GM19023 (cell line): ENCODE data around the gene RECQL5.

Source experiments
- ATAC-seq: cut with Tn5 transposase; IDR thresholded peaks from one replicate; pipeline ENCODE4 v1.9.1; 2021; ENCODE audit warnings: mild to moderate bottlenecking, moderate library complexity; ENCODE audit not compliant: unreplicated experiment

Gene RECQL5

GRCh38 chr17:75666959-75667790 is at the start of gene RECQL5, which contains the start of gene SAP30BP:
Gene RECQL5 (minus strand): TSS chr17:75667154. CDS start chr17:75666557, 597 bp downstream.
Gene SAP30BP (plus strand): TSS chr17:75667338. CDS start chr17:75667373, 35 bp downstream.
- peak; percentile 76 for ATAC-seq

GRCh38 chr17:75712446-75712845 is 45.5 kb upstream of the RECQL5 start:
- no peak for ATAC-seq

DNA sequence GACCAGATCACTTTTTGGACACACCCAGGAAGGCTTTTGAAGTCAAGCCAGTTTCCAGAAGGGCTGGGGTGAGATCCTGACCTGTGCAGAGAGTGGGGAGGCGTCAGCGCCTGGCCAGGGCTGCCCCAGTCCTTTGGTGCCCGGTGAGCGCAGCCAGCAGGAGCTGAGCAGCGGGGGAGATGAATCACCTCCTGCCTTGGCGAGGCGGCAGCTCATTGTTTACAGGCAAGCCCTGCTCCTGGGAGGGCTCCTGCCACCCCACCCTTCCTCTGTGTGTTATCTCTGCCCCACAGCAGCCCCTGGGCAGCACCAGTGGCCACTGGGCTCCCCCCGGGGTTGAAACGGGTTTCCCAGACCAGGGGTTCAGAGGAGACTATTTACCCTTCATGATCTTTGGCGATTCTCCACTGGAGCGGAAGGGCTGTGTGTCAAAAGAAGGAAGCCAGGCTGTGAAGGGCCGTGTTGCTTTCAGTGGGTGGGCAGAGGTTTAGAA is 40.2 kb upstream of the RECQL5 start:
- ATAC-seq, result no peak

- ATAC-seq, result no peak
These were observed 39.2 kb upstream of the RECQL5 start for GRCh38 chr17:75706042-75706728.

DNA sequence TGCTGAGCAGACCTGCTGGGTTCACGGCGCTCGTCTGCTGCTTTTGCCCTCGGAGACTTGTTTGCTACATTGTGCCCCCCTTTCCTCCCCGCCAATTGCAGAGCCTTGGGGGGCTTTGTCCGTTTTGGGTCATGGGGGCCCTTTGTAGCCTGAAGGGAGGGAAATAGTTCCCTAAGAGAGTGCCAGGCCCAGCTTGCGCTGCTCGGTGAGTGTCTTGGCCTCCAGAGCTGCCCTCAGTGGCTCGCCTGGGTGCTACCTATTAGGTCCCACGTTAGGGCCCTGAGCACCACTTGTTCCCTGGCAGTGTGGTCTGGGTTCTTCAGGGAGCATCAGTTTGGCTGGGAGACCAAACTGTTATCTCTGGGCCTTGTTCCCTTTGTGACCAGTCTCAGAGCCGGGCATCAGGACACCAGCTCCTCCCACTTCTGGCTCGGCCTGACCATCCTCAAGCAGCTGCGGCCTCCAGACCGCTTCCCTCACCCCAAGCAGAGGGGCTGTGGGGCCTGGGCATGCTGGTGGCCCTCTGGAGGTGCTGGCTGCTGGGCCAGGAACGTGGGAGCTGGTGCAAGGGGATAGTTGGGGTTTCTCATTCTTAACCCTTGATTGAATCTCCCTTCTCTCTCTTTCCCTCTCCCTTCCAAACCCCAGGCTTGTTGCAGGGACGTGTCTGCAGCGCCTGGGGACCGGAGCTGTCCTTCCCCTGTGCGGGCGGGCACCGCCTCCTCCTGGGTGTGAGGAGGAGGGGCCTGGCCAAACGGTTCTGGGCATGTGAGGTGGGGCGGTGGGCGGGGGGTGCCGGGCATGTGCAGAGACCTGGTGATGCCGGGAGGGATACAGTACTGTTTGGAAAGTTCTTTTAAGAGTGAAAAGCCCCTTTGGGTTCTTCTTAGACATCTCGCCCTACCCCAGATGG is 38.3 kb upstream of the RECQL5 start:
- no peak for ATAC-seq

DNA sequence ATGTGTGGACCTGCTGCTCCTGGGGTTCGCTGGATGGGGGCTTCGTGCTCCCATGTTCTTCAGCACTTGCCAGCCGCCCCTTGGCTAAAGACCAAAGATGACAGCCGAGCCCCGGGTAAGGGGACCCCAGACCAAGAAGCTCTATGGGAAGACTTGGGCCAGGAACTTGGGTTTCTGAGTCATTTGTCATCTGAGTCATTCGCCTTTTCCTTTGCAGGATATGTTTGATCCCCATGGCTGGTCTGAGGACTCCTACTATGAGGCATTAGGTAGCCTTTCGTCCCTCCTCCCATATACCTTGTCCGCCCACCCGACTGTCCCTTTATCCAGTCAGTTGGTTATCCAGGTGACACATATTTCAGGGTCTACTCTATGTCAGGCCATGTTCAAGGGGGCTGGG is 36.6 kb upstream of the RECQL5 start:
- ATAC-seq, result no peak

DNA sequence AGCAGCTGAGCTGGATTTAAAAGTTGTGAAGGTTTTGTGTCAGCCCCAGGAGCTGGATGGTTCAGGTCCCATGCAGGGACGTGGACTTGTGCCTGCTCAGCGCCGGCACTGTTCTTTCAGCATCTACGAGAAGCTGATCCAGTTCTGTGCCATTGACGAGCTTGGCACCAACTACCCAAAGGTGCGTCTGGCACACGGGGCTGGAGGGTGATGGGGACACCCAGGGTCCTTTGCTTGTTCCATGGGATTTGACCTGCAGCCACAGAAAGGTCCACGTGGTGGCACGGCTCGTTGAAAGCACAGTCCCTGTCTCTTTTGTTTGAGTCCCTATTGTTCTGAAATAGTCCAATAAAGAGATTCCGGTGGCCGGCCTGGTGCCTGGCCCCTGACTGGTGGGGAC is 36.2 kb upstream of the RECQL5 start:
- no peak for ATAC-seq

DNA sequence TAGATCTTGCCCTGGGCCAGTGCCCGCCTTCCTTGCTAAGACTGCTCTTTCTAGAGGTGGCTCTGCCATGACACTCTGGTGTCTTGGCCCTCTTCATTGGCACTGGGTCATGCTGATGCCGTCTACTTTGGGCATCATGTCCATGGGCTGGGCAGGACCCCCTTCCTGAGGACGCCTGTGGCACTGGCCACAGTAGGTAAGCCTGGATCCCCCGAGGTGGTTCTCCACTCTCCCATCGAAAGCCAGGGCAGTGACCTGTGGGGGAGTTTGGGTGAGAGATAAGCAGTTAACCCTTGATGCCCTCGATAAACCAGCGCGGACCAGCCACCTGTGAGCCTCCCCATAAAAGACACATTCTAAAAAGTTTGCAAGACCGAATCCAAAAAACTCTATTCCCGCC is 34.3 kb upstream of the RECQL5 start:
- no peak for ATAC-seq

DNA sequence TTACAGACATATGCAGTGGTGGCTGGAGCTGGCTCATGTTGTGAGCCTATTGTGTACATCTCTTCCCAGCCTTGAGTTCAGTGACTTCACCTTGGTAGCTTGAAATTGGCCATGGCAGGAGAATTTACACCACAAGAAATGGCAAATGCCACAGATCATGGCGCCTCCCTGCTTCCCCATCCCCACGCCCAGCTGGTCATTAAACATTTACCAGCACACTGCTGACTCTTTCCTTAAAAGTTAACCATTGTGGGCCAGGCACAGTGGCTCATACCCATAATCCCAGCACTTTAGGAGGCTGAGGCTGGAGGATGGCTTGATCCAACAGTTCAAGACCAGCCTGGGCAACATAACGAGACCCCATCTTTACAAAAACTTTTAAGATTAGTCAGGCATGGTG is 31.7 kb upstream of the RECQL5 start:
- no peak for ATAC-seq

DNA sequence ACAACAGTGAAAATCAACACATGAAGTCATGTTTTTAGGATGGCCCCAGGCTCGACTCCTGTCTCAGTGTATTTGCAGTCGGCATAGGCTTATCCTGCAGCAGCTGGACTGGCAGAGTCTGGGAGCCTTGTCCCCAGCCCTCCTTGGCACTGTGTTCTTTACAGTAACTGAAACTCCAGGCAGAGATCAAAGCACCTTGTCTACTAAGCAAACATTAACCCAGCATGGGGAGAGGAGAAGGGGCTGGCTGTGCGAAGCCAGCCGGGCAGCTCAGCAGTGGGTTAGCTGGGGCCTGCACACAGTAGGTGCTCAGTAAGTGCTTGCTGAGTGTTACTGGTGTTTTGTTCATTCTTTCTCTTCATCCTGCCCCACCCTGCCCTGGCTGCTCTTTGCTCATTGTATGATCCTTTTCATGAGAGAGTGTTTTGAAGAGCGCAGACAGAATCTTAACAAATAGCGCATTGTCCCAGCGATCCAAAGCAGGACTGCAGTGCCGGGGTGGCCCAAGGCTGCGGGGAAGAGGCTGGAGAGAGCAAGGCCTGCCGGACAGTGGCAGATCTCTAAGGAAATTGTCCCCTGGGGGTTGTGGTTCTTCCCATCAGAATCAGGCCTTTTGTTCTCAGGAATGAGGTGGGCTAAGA is 30.8 kb upstream of the RECQL5 start:
- no peak for ATAC-seq

GRCh38 chr17:75695830-75696271 is 28.9 kb upstream of the RECQL5 start:
- no peak for ATAC-seq

- ATAC-seq, result no peak
These were observed 28.3 kb upstream of the RECQL5 start for GRCh38 chr17:75695141-75695829.

GRCh38 chr17:75694536-75694935 is 27.6 kb upstream of the RECQL5 start:
- ATAC-seq, result no peak

DNA sequence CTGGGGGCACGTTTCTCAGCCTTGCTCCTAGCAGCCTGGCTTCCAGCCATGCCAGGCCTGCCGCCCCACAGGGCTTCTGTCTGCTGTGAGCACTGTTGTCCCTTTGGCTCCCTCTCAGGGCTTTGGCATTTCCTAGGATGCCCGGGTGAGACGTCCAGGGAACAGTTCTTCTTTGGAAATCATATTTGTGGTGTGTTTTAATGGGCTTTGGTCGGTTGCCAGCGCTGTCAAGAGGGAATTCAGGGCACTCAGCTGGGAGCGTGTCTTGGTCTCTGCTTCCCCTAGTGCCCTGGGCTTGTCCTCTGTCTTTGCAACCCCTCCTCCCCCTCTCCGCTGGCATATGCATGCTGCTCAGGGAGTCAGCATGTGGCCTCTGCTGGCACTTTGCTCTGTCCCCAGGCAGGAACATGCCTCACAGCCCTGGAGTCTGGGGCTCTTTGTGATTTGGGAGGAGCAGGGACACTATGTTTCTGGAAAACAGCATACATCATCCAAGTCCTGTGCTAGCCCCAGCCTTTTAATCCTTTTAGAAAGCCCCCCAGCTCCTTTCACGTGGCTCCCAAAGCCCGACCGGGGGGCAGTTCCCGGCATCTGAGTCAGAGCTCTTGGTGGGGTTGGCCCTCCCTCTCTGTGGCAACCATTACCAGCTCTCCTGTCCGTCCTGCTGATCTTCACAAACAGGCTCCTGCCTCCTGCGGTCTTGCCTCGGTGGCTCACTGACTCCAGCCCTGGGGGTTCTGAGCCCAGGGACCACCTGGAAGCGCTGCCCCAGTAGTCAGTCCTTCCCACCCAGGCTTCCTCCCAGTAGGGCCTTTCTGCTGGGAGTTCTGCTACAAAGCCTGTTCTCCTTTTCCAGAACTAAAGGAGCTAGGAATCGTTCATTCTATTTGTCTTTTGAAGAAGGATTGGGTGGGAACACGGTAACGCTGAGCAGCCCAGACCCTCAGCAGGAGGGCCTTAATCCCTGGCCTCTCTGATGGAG is 26.8 kb upstream of the RECQL5 start:
- no peak for ATAC-seq

DNA sequence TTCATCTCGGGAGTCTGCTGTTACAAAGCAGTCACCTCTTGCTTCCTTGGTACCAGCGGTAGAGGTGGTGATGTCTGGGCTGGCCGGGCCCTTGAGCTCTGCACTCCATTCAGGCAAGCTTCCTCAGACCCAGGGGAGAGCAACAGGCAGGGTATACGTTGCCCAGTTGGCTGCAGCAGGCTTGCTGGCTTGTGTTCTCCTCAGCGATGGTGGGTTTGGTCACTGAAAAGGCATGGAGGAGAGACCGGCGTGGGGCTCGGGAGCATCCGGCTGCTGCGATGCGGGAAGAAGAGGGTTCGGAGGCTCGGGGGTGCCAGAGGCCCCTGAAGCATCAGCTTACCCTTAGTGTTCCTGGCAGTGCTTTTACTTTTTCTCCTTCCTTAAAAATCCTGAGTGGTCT is 26.0 kb upstream of the RECQL5 start:
- no peak for ATAC-seq

DNA sequence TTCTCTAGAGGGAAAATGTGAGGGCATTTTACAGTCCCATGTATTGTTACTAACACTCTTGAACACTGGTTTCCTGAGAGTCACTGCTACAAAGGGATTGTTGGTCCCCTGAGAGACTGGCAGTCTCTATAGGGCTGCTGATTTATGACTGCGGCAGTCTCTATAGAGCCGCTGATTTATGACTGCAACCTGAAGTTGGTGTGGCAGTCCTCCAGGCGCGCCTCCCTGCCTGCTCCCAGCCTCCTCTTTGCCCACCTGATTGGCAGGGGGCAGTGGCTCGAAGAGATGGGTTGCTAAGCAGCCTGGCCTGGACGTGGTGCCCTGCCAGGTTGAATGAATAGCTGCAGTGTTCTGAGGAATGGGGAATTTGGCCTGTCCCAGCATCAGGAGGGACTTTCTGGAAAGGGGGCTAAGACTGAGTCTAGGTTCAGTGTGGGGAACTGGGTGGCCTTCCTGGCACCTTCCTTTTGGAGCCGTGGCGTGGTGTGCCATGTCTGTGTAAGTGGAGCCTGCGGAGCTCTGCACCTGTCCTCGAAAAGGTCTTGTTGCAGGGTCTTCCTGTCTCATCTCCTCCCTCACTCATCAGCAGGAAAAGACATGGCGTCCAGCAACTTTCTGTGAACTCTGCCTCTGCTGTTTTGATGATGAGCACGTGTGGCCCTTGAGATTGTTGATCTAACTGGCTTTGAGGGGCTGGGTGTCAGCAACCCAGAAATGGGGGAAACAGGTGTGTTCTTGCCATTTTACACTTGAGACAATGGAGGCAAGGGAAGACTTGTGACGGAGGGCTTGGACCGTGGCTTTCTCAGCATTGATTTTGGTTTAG is 25.1 kb upstream of the RECQL5 start:
- ATAC-seq, result no peak

DNA sequence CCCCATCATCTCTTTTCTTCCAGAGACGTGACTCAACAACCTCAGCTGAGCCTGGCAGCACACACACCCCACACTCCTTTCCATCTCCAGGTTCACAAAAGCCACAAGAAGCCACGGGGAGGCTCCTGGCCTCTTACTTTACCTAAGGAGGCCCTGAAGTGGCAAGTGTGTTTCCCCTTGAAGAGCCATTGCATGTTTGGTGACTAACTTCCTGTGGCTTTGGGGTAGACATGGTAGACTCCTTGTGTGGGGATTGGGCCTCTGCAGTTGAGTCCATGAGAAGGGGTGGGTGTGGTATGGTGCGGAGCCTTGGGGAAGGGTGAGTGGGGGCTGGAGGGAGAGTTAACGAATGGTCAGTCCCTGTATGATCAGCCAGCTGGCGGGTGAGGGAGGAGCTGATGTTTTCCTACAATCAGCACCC is 24.4 kb upstream of the RECQL5 start:
- no peak for ATAC-seq

GRCh38 chr17:75689441-75689873 is 22.5 kb upstream of the RECQL5 start:
- no peak for ATAC-seq
